DND-41 (cell line): ENCODE results near the gene MAB21L2.

Source experiments
- ATAC-seq: fragments of 200-7000 bp; cut with Tn5 transposase; 3 replicates; pipeline ENCODE4 v1.9.1; 2021; ENCODE audit warnings: low read depth; ENCODE audit not compliant: insufficient read depth
- DNase-seq: peaks from one replicate; pipeline ENCODE4 v3.0.0-alpha.2; 2020
- H2AFZ ChIP-seq: 2 replicates; pipeline ENCODE4 v1.6.0; 2012; ENCODE audit warnings: low read depth, low read length
- H3K27ac ChIP-seq: 2 replicates; pipeline ENCODE4 v1.5.1; 2012; ENCODE audit warnings: low read length, inconsistent platforms
- H3K27me3 ChIP-seq: fragments of 200-600 bp; sonication (generic); 2 replicates; pipeline ENCODE4 v1.6.0; 2012; ENCODE audit warnings: low read length, mild to moderate bottlenecking, inconsistent platforms; ENCODE audit not compliant: insufficient read depth, poor library complexity
- H3K36me3 ChIP-seq: 2 replicates; pipeline ENCODE4 v1.5.1; 2012; ENCODE audit warnings: low read length, inconsistent platforms; ENCODE audit not compliant: insufficient read depth
- H3K4me1 ChIP-seq: 2 replicates; pipeline ENCODE4 v1.5.1; 2012; ENCODE audit warnings: mild to moderate bottlenecking, low read length; ENCODE audit not compliant: insufficient read depth
- H3K4me2 ChIP-seq: 2 replicates; pipeline ENCODE4 v1.6.0; 2012; ENCODE audit warnings: mild to moderate bottlenecking, moderate library complexity, low read length, inconsistent platforms; ENCODE audit not compliant: insufficient read depth
- H3K4me3 ChIP-seq, 2 experiments: fragments of 200-600 bp in 1 of 2; shearing (Covaris generic) in 1 of 2; 2 replicates each; pipeline ENCODE4 v1.5.1; 2012 to 2016; ENCODE audit warnings: inconsistent platforms in 2 of 2, low read length in 2 of 2, mild to moderate bottlenecking in 2 of 2, low read depth in 1 of 2, moderate library complexity in 1 of 2
- H3K79me2 ChIP-seq: 2 replicates; pipeline ENCODE4 v1.6.0; 2012; ENCODE audit warnings: low read length, inconsistent platforms; ENCODE audit not compliant: insufficient read depth
- H3K9ac ChIP-seq: 2 replicates; pipeline ENCODE4 v1.6.0; 2012; ENCODE audit warnings: low read depth, mild to moderate bottlenecking, inconsistent platforms, low read length, moderate library complexity
- H3K9me3 ChIP-seq: 2 replicates; pipeline ENCODE4 v1.5.1; 2012; ENCODE audit warnings: low read length, moderate library complexity, mild to moderate bottlenecking, inconsistent platforms; ENCODE audit not compliant: insufficient read depth, severe bottlenecking
- H4K20me1 ChIP-seq: 2 replicates; pipeline ENCODE4 v1.6.0; 2012; ENCODE audit warnings: low read length; ENCODE audit not compliant: insufficient read depth
- CTCF ChIP-seq: IDR thresholded peaks from 2 replicates; pipeline ENCODE4 v1.5.1; 2012; ENCODE audit warnings: borderline replicate concordance, low read length, moderate library complexity, mild to moderate bottlenecking; ENCODE audit not compliant: poor library complexity, severe bottlenecking; ENCODE audit errors: extremely low read depth
- EZH2 ChIP-seq: IDR thresholded peaks from 3 replicates; pipeline ENCODE4 v1.6.1; 2012; ENCODE audit warnings: borderline replicate concordance, low read depth, mild to moderate bottlenecking, moderate library complexity, low read length, inconsistent platforms; ENCODE audit not compliant: severe bottlenecking

Gene MAB21L2

GRCh38 chr4:150572704-150573504, 9.0 kb upstream of the MAB21L2 start:
- Histone ChIP-seq H3K4me1 (no peaks in the 10 kb centered on the region), H3K36me3 (no peaks in the 10 kb centered on the region), H3K4me2 (no peak overlapping the region), H3K9ac (no peak overlapping the region), H3K27ac (no peak overlapping the region), H3K79me2 (no peaks in the 10 kb centered on the region), H4K20me1 (no peaks in the 10 kb centered on the region), H3K4me3 (no peak overlapping the region), H3K9me3 (no peaks in the 10 kb centered on the region), H2AFZ (no peak overlapping the region), H3K27me3 (no peaks in the 10 kb centered on the region)
- ATAC-seq (no peak), DNase-seq (no peak)
- TF ChIP-seq CTCF (no peak), EZH2 (no peak)

DNA sequence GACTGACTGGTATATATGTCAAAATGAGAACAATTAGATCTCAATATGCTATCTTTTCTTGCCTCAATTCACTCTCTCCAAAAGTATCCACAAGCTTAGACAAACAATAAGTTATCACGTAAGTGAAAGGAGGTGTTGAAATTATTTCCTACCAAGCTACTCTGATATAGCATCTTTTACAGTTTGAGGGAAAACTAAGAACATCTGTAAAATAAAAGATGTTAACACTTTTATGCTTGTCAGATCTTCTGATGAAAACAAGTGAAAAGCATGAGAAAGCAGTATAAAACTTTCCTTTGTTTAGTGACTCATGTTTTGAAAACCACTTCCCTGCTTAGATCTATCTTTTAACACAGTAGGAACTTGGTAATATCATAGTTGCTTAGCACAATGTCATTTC, 8.4 kb upstream of the MAB21L2 start:
- Histone ChIP-seq H3K27me3 (no peaks in the 10 kb centered on the region), H2AFZ (no peak overlapping the region), H3K9me3 (no peaks in the 10 kb centered on the region), H4K20me1 (no peaks in the 10 kb centered on the region), H3K4me1 (no peaks in the 10 kb centered on the region), H3K79me2 (no peaks in the 10 kb centered on the region), H3K27ac (no peak overlapping the region), H3K36me3 (no peaks in the 10 kb centered on the region), H3K9ac (no peak overlapping the region), H3K4me2 (no peak overlapping the region), H3K4me3 (no peak overlapping the region)
- ATAC-seq (no peak), DNase-seq (no peak)
- no peak for TF ChIP-seq EZH2
- no peak for TF ChIP-seq CTCF

GRCh38 chr4:150574678-150575077, 7.3 kb upstream of the MAB21L2 start:
- Histone ChIP-seq H3K4me3 (no peak overlapping the region), H3K4me2 (no peak overlapping the region), H3K27me3 (no peaks in the 10 kb centered on the region), H3K36me3 (no peaks in the 10 kb centered on the region), H4K20me1 (no peaks in the 10 kb centered on the region), H3K9ac (no peak overlapping the region), H2AFZ (no peak overlapping the region), H3K9me3 (no peaks in the 10 kb centered on the region), H3K27ac (no peak overlapping the region), H3K4me1 (no peaks in the 10 kb centered on the region), H3K79me2 (no peaks in the 10 kb centered on the region)
- TF ChIP-seq EZH2 (no peak), CTCF (no peak)
- DNase-seq (no peak), ATAC-seq (no peak)

- Histone ChIP-seq H3K79me2 (no peaks in the 10 kb centered on the region), H3K27ac (no peak overlapping the region), H3K4me2 (no peak overlapping the region), H3K4me1 (no peaks in the 10 kb centered on the region), H3K36me3 (peaks cover 2% of the 10 kb centered on the region), H3K4me3 (no peak overlapping the region), H2AFZ (no peak overlapping the region), H4K20me1 (no peaks in the 10 kb centered on the region), H3K27me3 (no peaks in the 10 kb centered on the region), H3K9ac (no peak overlapping the region), H3K9me3 (peaks cover under 1% of the 10 kb centered on the region)
- ATAC-seq (no peak), DNase-seq (no peak)
- no peak for TF ChIP-seq EZH2
Measured at GRCh38 chr4:150577796-150578195, 4.2 kb upstream of the MAB21L2 start.
